GM12878 (cell line): ENCODE results near the gene MILR1. TPM values are rescaled to one million over a fixed set of nuclear protein-coding genes. Genes with fewer than 3 reads are reported as not detected.
A peak's percentile ranks its signal among the peaks of the same experiment; 100 is the strongest.

Experiments used
- ATAC-seq: fragments of 200-7000 bp; cut with Tn5 transposase; 3 replicates; pipeline ENCODE4 v1.9.1; 2020; ENCODE audit warnings: mild to moderate bottlenecking, moderate library complexity
- BruUV-seq: library from RNA; stranded (reverse); fragments of 400-500 nt; replicated peaks from 2 replicates; lab custom pipeline; 2021; lab: Mats Ljungman, UMichigan
- CTCF ChIA-PET: fragments of 300-600 bp; sonication (Branson Sonifier 250); formaldehyde crosslinking; extraction: SDS; loops from one replicate; lab custom pipeline; 2021; ENCODE audit warnings: inconsistent platforms; lab: Yijun Ruan, JAX
- POLR2A ChIA-PET: fragments of 350-600 bp; formaldehyde crosslinking; extraction: SDS; loops from one replicate; lab custom pipeline; 2021; ENCODE audit warnings: inconsistent platforms; lab: Charles Lee
- RAD21 ChIA-PET: fragments of 300-600 bp; sonication (Branson Sonifier 250); formaldehyde crosslinking; loops from one replicate; lab custom pipeline; 2023; ENCODE audit warnings: antibody characterized with exemption; ENCODE audit not compliant: unreplicated experiment; lab: Charles Lee
- SMC1A ChIA-PET: fragments of 300-600 bp; sonication (Branson Sonifier 250); formaldehyde crosslinking; loops from one replicate; lab custom pipeline; 2023; ENCODE audit not compliant: unreplicated experiment, uncharacterized antibody; lab: Charles Lee
- DNase-seq: peaks from one replicate; pipeline ENCODE4 v3.0.0-alpha.2; 2011; ENCODE audit warnings: low read depth, low spot score
- FAIRE-seq: peaks from 3 replicates; lab custom pipeline; 2011; peaks lifted over from hg19 to GRCh38; lab: Jason Lieb, UNC
- H2AFZ ChIP-seq: 2 replicates; pipeline ENCODE4 v1.6.0; 2011; ENCODE audit warnings: low read depth, low read length, control low read depth; ENCODE audit not compliant: control insufficient read depth
- H3K27ac ChIP-seq: 2 replicates; pipeline ENCODE4 v1.5.1; 2011; ENCODE audit warnings: control low read depth; ENCODE audit not compliant: control insufficient read depth, insufficient read depth
- H3K27me3 ChIP-seq, 2 experiments: replicated peaks in 1 of 2; 2 replicates each; pipeline versions ENCODE4 v1.6.0 to v1.6.1; 2011; ENCODE audit warnings: low read length in 1 of 2; ENCODE audit not compliant: control insufficient read depth in 2 of 2, insufficient read depth in 2 of 2
- H3K36me3 ChIP-seq, 2 experiments: 2 replicates each; pipeline ENCODE4 v1.5.1; 2011; ENCODE audit warnings: low read length in 1 of 2; ENCODE audit not compliant: control insufficient read depth in 2 of 2, insufficient read depth in 2 of 2
- H3K4me1 ChIP-seq: 2 replicates; pipeline ENCODE4 v1.6.1; 2011; ENCODE audit warnings: mild to moderate bottlenecking, low read length, moderate library complexity, mixed read lengths; ENCODE audit not compliant: control insufficient read depth, insufficient read depth
- H3K4me2 ChIP-seq: 2 replicates; pipeline ENCODE4 v1.6.0; 2011; ENCODE audit warnings: control low read depth; ENCODE audit not compliant: control insufficient read depth, insufficient read depth
- H3K4me3 ChIP-seq: fragments of 200-600 bp; sonication (generic); 2 replicates; pipeline ENCODE4 v1.5.1; 2016
- H3K79me2 ChIP-seq: 2 replicates; pipeline ENCODE4 v1.6.0; 2011; ENCODE audit warnings: low read length; ENCODE audit not compliant: control insufficient read depth, insufficient read depth
- H3K9ac ChIP-seq: 2 replicates; pipeline ENCODE4 v1.8.0; 2011; ENCODE audit warnings: low read length, control low read depth, mixed read lengths; ENCODE audit not compliant: control insufficient read depth, insufficient read depth
- H3K9me3 ChIP-seq: replicated peaks from 3 replicates; pipeline ENCODE4 v1.5.1; 2011; ENCODE audit warnings: mild to moderate bottlenecking, low read length; ENCODE audit not compliant: control insufficient read depth, insufficient read depth
- H4K20me1 ChIP-seq: 2 replicates; pipeline ENCODE4 v1.6.0; 2011; ENCODE audit not compliant: control insufficient read depth, insufficient read depth
- CHD4 ChIP-seq: fragments of 200-600 bp; sonication (generic); IDR thresholded peaks from 2 replicates; pipeline ENCODE4 v1.6.1; 2016; ENCODE audit warnings: mild to moderate bottlenecking
- EED ChIP-seq: sonication (generic); IDR thresholded peaks from 2 replicates; pipeline ENCODE4 v1.6.1; 2016; ENCODE audit warnings: antibody characterized with exemption, low read depth
- FOXM1 ChIP-seq: IDR thresholded peaks from 2 replicates; pipeline ENCODE4 v1.6.1; 2012; ENCODE audit warnings: low read depth, mild to moderate bottlenecking, inconsistent platforms, low read length, moderate library complexity
- GATAD2B ChIP-seq: fragments of 450-650 bp; conservative IDR thresholded peaks from 2 replicates; pipeline ENCODE4 v1.6.1; 2017; ENCODE audit warnings: low read depth, mild to moderate bottlenecking, moderate library complexity
- HDAC6 ChIP-seq: fragments of 200-600 bp; sonication (generic); IDR thresholded peaks from one replicate; pipeline ENCODE4 v1.8.0; 2017; ENCODE audit warnings: antibody characterized with exemption; ENCODE audit not compliant: unreplicated experiment
- HDGF ChIP-seq: fragments of 450-650 bp; IDR thresholded peaks from 2 replicates; pipeline ENCODE4 v1.6.1; 2016; ENCODE audit warnings: antibody characterized with exemption
- NFIC ChIP-seq: IDR thresholded peaks from 2 replicates; pipeline ENCODE4 v1.6.1; 2012; ENCODE audit warnings: low read depth, mild to moderate bottlenecking, inconsistent platforms, low read length, moderate library complexity
- PAX8 ChIP-seq: fragments of 450-650 bp; IDR thresholded peaks from 2 replicates; pipeline ENCODE4 v1.6.1; 2017; ENCODE audit warnings: mild to moderate bottlenecking, moderate library complexity
- POLR2AphosphoS2 ChIP-seq: IDR thresholded peaks from 2 replicates; pipeline ENCODE4 v1.6.1; 2011; ENCODE audit warnings: low read depth, mild to moderate bottlenecking, low read length, improper control_type of control experiment, moderate library complexity
- POU2F2 ChIP-seq: IDR thresholded peaks from 3 replicates; pipeline ENCODE4 v1.6.1; 2011; ENCODE audit warnings: low read depth, mild to moderate bottlenecking, low read length, borderline replicate concordance
- REST ChIP-seq: IDR thresholded peaks from 2 replicates; pipeline ENCODE4 v1.6.1; 2012; ENCODE audit warnings: mild to moderate bottlenecking, low read depth, low read length
- YY1 ChIP-seq: IDR thresholded peaks from 2 replicates; pipeline ENCODE4 v1.6.1; 2011; ENCODE audit warnings: low read depth, mild to moderate bottlenecking, low read length
- ZBTB40 ChIP-seq: fragments of 450-650 bp; IDR thresholded peaks from 2 replicates; pipeline ENCODE4 v1.6.1; 2016; ENCODE audit warnings: mild to moderate bottlenecking, moderate library complexity, borderline replicate concordance
- ZNF24 ChIP-seq: fragments of 450-650 bp; IDR thresholded peaks from 2 replicates; pipeline ENCODE4 v1.6.1; 2017; ENCODE audit warnings: antibody characterized with exemption, mild to moderate bottlenecking
- WGBS: methylation state at CpG from one replicate; pipeline ENCODE4 v1.1.6; 2016; ENCODE audit warnings: low lambda C conversion rate; ENCODE audit not compliant: insufficient replicate concordance, insufficient coverage; ENCODE audit errors: missing lambda C conversion rate; 5-methylcytosine and 5-hydroxymethylcytosine counted together
- in situ Hi-C: fragments of 300-500 bp; cut with MboI; formaldehyde crosslinking; loops from 9 replicates; pipeline ENCODE4 v1.14.3; 2018; ENCODE audit warnings: mixed read lengths
- intact Hi-C: fragments of 100-400 bp; cut with micrococcal nuclease; formaldehyde crosslinking; loops from one replicate; pipeline ENCODE4 v1.14.2; 2022; ENCODE audit not compliant: unreplicated experiment
- polyA plus RNA-seq, 11 experiments: library from polyadenylated mRNA; depleted of rRNA in 4 of 11; unstranded in 6 of 11; stranded (reverse) in 5 of 11; fragments of >200 nt; fragmentation: Nextera tagmentation in 4 of 11; fragmentation: Illumina TruSeq in 1 of 11; extraction: Ambion mirVana in 4 of 11; extraction: Trizol in 1 of 11; gene quantifications; 1 replicate in 1 of 11; 2 replicates in 10 of 11; pipeline versions ENCODE4 v1.2.1 to v1.2.3, GENCODE V29; 2011 to 2016; ENCODE audit warnings: inconsistent platforms in 2 of 11, missing spikeins in 2 of 11, low read depth in 1 of 11
- total RNA-seq, 4 experiments: library from RNA; depleted of rRNA in 3 of 4; stranded (reverse); fragments of >200 nt in 3 of 4; fragmentation: Illumina TruSeq in 1 of 4; extraction: Trizol in 1 of 4; gene quantifications; 2 replicates each; pipeline versions ENCODE4 v1.2.1 to v1.2.3, GENCODE V29; 2013 to 2021

MILR1 gene
- total and polyA plus RNA-seq, 10 of the 15 experiments (the other 5 are each of a cell fraction or from before 2014, with no cell fraction given) = 2.0 to 47.2 (median 17.2) TPM

- no peak for TF ChIP-seq REST
- peak; percentile 70; the same call in 1 of the 2 replicates for TF ChIP-seq NFIC
- TF ChIP-seq YY1 = peak; percentile 93
- TF ChIP-seq, all 136 proteins: peak for 64
Measured at GRCh38 chr17:64496786-64497564, 48.1 kb downstream of the MILR1 start, which contains the start of gene POLG2 (continued).

GRCh38 chr17:64497565-64498035, 48.7 kb downstream of the MILR1 start:
- BruUV-seq = no TSS peak
- no peak for ATAC-seq
- FAIRE-seq = no peak
- in situ Hi-C loops (no loop called here), intact Hi-C loops (loop anchor here (1.0 kb wide), 1 partner anchor 8 kb away; no protein-coding TSS in a partner anchor)
- Histone ChIP-seq H3K4me3 (peak overlapping the region; percentile 88), H3K9me3 (no peaks in the 10 kb centered on the region), H4K20me1 (peaks cover 4% of the 10 kb centered on the region), H3K9ac (peak overlapping the region; percentile 67), H3K27me3 (no peaks in the 10 kb centered on the region), H3K79me2 (peaks cover 55% of the 10 kb centered on the region), H3K36me3 (peaks cover 13 to 30% of the 10 kb centered on the region in 2 experiments), H3K27ac (peak overlapping the region; percentile 85), H3K4me2 (peak overlapping the region; percentile 94), H3K4me1 (peaks cover 11% of the 10 kb centered on the region; the same call in 1 of the 2 replicates), H2AFZ (no peak overlapping the region)
- SMC1A ChIA-PET = interaction anchor here (1.3 to 6.6 kb wide), 8 partner anchors 8 to 195 kb away, joined by 3 to 70 read pairs (median 6); partner anchors contain the start of genes CEP95 and DDX5
- 32% methylated on average over 4 of the region's 4 CpGs for WGBS
- CTCF ChIA-PET = interaction anchor here (0.9 to 17.7 kb wide), 8 partner anchors 7 to 151 kb away, joined by 3 to 350 read pairs (median 9); partner anchors contain the start of genes CEP95 and DDX5
- DNase-seq = no peak
- RAD21 ChIA-PET = interaction anchor here (1.5 to 9.9 kb wide), 4 partner anchors 7 to 152 kb away, joined by 6 to 174 read pairs (median 10); partner anchors contain the start of gene CEP95
- POLR2A ChIA-PET = interaction anchor here (0.6 to 2.4 kb wide), 5 partner anchors 8 to 351 kb away, joined by 3 to 64 read pairs (median 7); partner anchors contain the start of genes CEP95 and DDX5
- TF ChIP-seq ZBTB40 = no peak
- 0 out of 2 replicates have a peak, but pooled peaks have one; percentile 1 for TF ChIP-seq HDGF
- TF ChIP-seq PAX8 = 0 out of 2 replicates have a peak, but pooled peaks have one; percentile 8
- TF ChIP-seq POLR2AphosphoS2 = no peak
- TF ChIP-seq FOXM1 = 0 out of 2 replicates have a peak, but pooled peaks have one; percentile 11
- no peak; the same call in 1 of the 2 replicates for TF ChIP-seq EED
- TF ChIP-seq GATAD2B = 0 out of 2 replicates have a peak, but pooled peaks have one; percentile 4
- no peak for TF ChIP-seq HDAC6
- TF ChIP-seq POU2F2 = peak; percentile 28; the same call in 1 of the 3 replicates
- TF ChIP-seq CHD4 = no peak
- no peak for TF ChIP-seq ZNF24
